ENCODE results near the gene GPN2.

DNA sequence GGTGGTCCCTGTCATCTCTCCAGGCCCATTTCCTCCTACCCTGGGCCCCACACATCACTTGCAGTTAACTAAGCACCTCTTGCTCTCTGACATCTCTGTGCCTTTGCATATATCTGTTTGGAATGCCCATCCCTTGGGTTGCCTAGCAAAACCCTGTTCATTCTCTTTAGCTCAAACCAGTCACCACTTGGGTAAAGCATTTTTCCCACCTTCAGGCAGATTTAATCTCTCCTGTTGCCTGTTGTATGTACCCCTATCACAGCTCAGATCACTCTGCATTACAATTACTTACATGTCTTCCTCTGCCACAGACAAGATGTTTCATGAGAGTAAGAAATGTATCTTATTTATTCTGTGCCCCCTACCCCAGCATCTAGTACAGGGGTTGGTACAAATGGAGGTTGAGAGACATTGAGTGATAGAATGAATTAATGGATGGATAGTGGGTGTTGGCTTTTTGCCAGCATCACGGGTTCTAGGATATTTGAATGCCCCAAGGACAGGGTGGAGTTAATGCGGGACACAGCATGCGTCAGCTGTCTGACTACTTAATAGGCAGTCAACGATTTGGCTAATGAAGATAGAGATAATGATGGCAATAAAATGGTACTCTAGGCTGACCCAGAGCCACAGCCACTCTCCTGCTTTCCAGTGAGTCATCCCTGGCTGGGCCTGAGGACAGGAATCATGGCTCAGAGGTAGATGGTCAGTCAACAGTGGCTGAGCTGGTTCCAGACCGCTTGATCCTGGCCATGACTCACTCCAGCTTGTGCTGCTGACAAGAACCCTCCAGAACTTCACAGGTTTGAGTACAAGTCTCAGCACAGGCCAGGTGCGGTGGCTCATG is 17.2 kb upstream of the GPN2 start:
- TF ChIP-seq, protein P1, sequence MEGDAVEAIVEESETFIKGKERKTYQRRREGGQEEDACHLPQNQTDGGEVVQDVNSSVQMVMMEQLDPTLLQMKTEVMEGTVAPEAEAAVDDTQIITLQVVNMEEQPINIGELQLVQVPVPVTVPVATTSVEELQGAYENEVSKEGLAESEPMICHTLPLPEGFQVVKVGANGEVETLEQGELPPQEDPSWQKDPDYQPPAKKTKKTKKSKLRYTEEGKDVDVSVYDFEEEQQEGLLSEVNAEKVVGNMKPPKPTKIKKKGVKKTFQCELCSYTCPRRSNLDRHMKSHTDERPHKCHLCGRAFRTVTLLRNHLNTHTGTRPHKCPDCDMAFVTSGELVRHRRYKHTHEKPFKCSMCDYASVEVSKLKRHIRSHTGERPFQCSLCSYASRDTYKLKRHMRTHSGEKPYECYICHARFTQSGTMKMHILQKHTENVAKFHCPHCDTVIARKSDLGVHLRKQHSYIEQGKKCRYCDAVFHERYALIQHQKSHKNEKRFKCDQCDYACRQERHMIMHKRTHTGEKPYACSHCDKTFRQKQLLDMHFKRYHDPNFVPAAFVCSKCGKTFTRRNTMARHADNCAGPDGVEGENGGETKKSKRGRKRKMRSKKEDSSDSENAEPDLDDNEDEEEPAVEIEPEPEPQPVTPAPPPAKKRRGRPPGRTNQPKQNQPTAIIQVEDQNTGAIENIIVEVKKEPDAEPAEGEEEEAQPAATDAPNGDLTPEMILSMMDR (IDR thresholded peaks at IDR 0.05; ENCODE audit: low read depth, low read length), result no peak
- no peak for TF ChIP-seq EZH2phosphoT487 (IDR thresholded peaks at IDR 0.05; ENCODE audit: low read depth)
